ENCODE results near the gene VCL.

GRCh38 chr10:74121368-74121767 is 123.5 kb downstream of the VCL start:
- TF ChIP-seq CTCF (IDR thresholded peaks at IDR 0.05) (no peak), ZFX (IDR thresholded peaks at IDR 0.05; ENCODE audit: borderline replicate concordance) (no peak)

Data from 22Rv1 (cell line).